NAMALWA (cell line): ENCODE results near the gene DLG2.

Experiments used
- DNase-seq: peaks from one replicate; pipeline ENCODE4 v3.0.0-alpha.2; 2015; ENCODE audit warnings: low spot score

DLG2 gene

DNA sequence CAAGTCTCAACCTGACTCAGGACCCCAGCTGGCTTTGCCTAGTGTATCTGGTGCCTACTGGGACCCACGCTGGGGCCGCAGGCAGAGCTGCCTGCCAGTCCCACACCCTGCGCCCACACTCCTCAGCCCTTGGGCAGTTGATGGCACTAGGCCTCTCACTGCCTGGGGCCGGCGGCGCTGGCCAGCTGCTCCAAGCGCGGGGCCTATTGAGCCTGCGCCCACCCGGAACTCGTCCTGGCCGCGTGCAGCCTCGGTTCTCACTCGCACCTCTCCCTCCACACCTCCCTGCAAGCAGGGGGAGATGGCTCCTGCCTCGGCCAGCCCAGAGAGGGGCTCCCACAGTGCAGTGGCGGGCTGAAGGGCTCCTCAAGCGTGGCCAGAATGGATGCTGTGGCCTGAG lies 1432.4 kb downstream of the DLG2 start:
- no peak for DNase-seq

DNA sequence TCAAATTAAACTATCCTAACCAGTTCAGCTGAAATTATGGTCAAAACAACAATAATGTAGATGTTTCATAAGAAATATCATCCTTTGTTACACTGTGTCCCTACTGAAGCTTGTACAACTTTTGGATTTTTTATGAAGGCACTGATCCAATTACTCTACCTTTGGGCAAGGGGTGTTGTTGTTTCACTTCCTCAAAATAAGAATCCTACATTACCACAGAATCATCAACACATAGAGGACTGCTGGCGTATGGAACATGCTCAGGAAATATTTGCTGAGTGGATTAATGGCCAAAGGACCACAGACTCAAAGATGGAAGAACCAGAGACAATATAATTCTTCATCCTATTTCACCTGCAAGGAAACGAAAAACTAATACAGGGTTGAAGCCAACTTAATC lies 1433.4 kb downstream of the DLG2 start:
- DNase-seq, result peak; percentile 51

DNA sequence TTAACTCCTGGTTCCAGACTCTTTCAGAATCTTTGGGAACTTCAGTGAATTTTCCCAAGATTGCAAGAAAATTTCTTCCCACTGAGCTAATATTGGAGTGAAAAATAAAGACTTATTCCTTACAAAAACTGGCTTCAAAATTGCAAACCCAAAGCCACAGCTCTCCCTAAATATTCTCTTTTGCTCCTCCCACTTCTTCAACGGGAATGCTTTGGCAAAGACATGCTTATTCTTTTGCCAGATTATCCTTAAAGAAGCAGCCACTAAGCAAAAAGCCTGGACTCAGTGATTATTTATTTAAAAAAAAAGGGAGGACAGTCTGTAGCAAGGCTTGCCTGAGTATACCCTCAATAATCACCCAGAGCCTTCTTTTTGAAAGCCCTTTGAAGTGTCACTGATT lies 1438.6 kb downstream of the DLG2 start:
- DNase-seq, result no peak

DNA sequence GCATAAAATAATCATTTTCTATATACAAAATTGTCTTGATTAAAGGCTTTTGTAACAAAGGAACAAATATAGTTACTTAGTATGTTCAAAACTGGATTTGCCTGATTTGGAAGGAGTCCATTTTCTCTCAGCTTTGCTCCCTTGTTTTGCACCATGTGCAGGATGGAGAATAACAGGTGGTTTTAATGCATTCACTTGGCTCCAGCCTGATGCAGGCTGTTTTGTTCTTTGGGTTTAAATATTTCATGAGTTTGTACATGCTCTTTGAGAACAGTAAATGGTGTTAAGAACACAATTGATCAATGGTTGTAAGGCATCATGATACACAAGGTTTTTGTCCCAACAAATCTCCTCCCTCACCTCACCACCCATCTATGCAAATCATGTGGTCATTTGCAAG lies 1454.1 kb downstream of the DLG2 start:
- DNase-seq, result no peak

DNA sequence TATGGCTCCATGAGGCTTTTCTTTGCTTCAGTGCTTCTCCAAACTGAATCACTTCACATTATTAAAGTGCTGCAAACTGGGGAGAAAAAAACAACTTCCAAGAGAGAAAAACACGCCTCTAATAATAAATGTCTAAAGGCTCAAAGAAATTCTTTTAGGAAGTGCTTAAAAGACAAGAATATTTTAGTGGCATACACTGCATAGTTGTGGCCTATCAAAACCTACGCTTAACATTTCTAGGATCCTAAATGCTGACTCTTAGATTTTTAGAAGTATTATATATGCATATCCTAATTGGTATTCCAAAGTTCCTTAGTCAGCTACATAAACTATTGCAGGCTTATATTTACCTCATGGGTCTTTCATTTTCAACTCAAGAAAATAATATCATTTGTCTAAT lies 1462.0 kb downstream of the DLG2 start:
- no peak for DNase-seq

DNA sequence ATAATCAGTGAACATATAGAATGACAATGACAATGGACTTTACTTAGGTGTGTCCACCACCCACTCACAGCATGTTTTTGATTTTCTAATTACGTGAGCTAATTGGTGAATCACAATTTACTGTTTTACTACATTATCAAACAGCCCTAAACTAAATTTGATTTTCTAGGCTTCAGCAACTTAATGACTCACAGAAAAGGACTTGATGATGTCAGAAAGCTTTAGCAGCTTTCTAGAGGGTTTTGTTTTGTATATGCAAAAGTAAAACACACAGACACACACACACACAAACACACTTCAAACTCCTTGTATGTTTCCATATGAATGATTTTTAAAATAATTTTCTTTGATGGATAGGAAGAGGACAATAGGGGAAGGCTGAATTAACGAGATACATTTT lies 1462.4 kb downstream of the DLG2 start:
- no peak for DNase-seq

DNA sequence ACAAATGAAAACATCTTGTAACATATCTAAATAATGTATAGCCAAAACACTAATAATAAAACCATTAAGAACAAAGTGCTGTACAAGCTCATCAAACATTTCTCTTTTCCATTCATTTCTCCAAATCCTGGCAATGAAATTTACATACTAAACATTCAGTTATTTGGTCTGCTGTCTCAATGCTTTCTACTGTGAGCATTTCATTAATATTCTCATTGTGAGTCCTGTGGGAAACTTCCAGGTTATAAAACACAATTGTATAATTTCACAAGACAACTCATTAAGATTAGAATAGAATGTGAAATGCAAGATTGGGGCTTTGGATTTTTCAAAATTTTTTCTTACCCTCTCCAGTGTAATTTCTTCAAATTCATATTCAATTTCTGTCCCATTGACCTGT lies 1464.0 kb downstream of the DLG2 start:
- DNase-seq, result no peak

DNA sequence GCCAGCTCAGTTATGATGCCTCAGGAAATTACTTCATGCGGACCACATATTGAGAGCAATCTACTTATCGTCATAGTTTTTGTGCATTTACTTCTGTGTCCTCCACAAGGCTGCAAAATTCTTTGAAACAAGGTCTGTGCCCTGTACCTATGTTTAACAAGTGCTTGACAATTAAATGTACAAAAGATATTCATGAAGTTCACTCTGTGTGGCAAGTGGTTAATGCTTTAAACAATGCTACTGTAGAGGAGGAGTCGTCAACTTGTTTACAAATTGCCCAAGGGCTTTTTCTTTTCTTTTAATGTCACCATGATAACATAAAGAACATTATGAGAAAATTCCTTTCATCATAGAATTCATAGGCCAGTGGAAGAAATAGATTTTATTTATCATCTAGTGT lies 1469.5 kb downstream of the DLG2 start:
- DNase-seq, result no peak

DNA sequence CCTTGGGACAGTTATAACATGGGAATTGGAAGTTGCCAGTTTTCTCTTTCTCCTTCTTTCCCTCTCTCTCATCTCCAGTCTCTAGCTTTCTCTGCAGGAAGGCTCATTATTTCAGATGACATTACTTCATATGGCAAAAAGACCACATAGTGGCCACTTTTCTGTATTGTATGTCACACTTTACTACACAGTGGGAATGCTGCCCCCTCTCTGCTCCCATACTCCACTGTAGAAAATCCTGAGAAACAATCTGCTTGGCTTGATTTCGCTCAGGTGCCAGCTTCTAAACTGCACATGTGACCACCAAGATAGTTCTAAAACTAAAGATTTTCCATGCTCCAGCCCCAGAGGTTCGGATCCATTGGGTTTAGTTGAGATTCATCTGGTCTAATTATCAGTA lies 1480.3 kb downstream of the DLG2 start:
- DNase-seq, result no peak

DNA sequence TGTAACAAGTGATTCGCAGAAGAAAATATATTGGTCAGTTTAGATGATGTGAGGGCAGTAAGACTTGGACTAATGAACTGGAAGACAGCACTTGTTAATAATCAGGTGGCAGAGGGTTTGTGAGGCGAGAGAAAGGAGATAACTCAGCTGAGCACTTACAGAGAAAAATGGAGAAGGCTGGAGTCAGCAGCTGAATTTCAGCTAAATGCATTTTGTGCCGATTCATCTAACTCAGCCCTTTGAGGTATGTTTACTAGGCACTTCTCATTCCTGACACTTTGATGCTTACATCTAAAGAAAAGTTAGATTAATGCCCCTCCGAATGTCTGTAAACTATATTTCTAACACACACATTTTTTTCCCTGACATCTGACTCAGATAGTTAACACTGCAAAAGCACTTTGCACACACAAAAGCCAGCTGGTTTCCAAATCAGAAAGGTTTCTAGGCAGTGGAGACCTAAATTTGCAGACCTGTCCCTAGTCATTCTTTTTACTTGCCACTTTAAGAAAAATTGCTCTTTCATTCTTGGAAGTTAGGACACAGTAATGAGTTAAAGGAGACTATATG lies 1481.4 kb downstream of the DLG2 start:
- DNase-seq, result no peak

DNA sequence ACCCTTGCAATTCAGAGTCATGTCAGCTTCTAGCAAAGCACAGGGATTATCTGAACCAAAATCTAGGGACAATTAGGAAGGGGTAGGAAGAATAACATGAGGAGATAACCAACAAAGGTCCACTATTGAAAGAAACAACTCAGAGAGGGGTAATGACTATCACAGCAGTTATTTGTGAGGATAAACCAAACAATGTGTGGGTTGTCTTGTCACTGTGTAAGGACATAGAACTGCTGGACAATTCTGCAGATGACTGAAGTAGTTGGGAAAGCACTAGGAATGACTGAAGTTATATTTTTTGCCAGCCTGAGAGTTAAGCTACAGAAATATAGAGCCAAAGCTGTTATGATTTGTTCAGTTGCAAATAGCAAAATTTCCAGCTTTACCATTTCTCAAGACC lies 1482.6 kb downstream of the DLG2 start:
- no peak for DNase-seq

DNA sequence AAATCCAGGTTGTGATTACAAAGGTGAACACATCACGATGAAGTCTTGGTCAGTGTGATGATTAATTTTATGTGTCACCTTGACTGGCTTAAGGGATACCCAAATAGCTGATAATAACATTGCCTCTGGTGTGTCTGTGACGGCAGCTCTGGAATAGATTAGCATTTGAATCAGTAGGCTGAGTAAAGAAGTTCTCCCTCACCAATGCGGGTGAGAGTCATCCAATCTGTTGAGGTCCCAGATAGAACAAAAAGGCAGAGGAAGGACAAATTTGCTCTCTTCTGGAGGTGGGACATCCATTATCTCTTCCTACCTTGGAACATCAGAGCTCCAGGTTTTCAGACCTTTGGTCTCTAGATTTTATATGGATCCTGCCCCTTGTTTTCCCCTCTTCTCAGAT lies 1484.7 kb downstream of the DLG2 start:
- no peak for DNase-seq

DNA sequence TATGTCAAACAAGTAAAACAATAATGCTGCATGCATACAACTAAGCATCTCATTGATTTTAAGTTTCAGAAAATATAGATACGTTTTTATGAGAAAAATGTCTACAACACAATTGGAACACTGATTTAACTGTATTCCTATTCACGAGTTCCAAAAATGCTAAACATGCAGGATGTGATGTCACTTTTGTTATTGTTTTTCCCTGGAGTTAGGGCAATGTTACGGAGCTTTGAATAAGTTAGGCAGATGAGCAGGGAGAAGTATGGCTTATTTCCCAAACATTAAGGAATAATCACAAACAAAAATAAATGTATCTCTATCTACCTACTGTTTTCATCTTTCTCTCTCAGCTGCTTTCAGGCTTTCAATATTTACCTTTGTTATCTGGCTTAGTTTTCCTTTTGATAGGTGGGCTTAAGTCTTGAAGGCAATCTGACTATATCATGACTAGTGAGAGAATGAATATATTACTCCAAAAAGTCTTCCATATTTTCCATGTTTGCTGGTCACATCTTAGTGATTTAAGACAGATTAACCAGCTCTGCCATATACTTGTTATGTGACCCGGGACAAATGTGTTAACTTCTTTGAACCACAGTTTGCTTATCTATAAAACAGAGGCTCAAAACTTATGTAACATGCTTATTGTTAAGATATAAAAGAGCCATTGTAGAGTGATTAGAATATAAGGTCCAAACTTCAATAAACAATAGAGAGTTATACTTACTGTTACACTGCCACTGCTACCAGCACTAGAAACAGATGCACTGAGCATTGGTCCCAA lies 1486.6 kb downstream of the DLG2 start:
- DNase-seq, result no peak

DNA sequence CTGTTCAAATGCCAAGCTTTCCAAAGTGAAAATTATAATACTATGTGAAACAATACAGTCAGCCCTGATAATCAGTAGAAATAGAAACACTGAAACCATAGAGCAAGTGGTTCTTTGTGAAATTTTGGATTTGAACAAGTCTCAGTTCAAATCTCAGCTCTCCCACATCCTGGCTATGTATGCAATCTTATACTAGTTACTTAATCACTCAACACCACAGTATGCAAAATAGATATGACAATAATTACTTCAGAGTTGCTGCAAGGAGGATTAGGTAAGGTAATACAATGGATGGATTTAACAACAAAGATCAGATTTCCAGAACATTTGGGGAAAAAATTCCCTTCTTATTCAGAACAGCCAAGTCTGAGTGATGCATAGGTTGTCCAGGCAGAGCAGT lies 1489.2 kb downstream of the DLG2 start:
- no peak for DNase-seq

DNA sequence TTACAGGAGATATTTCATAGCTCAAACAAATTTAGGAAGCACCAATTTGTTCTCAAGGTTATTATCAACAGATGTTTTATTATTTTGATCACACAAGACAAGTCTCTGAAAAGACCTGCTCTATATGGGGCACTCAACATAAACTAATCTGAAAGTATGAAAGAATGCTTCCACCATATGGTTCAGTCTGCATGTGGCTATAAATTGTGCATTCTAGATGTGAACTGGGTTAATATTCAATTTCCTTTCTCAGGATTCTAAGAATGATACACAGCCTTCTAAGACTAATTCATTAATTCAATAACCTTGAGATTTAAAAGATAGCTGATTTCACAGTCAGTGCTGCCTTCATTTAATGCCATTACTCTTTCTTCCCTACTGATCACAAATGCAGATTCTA lies 1489.6 kb downstream of the DLG2 start:
- no peak for DNase-seq

DNA sequence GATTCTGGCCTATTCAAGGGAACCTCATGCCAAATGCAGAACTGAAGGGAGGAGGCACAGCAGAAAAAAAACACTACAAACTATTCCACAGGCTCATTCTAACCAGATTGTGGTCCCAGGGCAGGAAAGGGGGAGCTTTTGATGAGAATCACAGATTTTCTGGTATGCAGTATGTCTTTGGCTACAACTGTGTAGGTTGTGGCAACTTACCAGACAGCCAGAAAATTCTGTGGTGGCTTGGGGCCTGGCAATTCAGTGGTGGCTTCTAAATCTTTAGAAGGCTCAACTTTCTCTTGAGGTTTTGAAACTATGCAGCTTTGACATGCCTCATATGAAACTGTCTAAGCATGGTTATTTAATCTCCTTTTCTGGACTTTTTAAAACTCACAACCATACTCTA lies 1490.2 kb downstream of the DLG2 start:
- no peak for DNase-seq

DNA sequence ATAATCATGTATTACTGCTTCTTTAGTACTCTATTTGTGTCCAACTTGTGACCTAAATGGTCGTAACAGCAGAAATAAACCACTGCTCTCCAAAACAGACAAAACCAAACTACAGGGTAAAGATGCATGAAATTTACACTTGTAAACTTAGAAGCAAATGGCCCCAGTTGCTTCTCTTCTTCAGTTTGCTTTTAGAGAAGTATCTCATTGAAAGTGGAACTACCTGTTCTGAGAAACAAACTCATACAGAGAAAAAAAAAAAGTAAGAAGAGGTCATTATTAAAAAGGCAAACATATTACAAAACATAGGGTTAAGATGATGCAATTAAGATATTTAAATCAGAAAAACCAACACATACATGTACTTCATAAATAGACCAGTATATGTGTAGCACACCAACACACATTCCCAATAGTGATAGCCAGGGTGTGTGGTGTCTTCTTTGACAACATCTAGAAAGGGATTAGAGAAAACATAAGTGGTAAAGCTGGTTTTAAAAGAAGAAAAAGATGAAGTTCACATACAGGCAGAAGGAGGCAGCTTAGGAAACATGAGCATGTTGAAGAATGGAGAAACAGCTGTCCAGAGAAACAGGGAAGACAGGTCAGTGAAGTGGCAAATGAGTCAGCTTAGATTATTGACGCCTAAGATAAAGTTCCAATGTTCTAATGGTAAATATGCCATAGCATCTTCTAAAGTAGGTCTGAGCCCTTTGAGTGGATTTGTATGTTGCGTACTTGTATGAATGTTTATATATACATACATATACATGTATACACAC lies 1496.3 kb downstream of the DLG2 start:
- no peak for DNase-seq

DNA sequence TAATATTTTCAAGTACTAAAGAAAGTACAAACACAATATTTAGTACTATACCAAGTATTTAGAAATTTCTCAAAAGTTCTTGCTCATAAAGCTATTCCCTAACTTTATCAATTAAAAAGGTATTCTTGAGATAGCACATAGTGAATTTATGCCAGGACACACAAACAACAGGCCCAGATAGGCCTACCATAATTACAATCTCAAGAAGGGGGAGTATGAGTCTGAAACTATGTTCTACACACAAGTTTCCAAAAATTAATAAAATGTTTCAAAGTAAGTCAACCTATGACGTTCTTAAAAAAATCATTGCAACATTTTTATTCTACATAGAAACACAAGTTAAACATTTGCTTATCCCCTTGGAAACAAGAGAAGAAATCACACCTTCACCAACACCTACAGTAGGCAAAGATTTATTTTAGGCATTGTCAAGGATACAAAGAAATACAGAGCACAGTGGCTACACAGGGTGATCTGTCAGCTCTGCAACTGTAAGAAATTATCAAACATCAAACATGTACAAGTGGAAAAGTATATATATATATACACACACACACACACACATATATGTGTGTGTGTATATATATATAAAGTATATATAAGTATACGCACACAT lies 1497.1 kb downstream of the DLG2 start:
- DNase-seq, result no peak

DNA sequence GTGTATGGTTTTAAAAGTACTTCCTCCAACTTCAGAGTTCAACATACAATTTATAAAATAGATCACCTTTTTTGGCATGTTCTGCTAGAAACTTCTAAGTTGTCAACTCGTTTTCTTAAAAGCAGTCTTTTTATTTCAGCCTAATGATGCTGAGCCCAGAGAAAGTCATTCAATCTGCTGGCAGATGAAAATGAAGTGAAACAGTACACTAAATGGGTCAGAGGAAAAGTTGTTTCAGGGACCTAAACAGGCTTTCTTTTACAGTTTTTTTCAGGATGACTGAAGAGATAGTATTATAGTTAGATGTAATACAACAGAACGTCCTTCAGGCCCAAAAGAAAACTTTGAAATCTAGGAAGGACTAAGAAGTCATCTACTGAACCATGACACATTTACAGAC lies 1498.3 kb downstream of the DLG2 start:
- no peak for DNase-seq

DNA sequence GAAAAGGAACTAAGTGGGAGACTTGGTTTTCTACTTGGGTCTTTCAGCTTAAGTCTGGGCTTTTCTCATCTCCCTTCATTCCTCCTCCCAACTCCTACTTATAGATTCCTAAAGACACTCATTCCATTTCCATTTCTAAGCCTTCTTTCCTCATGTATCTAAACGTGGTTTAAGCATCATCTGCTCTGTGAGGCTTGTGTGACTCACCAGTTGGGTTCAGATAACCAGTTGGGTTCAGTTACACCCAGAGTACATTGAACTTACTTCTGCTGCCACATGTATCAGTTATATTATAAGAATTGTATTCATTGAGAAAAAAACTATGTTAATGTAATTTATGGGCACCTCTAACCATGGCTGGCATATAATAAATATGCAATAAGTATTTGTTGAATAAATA lies 1509.8 kb downstream of the DLG2 start:
- DNase-seq, result no peak

DNA sequence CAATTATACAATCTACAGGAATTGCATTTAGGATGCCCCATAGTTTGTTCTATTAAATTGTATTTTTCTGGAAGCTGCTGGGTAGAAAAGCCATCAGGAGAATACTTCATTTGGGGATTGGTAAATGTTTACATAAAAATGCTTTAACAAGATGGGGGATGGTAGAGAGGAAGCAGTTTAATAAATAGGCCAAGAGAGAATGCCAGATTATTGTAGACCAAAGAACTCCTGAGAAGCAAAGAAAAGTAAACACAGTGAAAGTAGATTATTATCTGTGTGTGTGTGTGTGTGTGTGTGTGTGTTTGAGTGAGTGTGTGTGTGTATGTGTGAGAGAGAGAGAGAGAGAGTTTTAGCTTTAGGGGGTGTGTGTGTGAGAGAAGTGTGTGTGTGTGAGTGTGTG lies 1520.6 kb downstream of the DLG2 start:
- no peak for DNase-seq

DNA sequence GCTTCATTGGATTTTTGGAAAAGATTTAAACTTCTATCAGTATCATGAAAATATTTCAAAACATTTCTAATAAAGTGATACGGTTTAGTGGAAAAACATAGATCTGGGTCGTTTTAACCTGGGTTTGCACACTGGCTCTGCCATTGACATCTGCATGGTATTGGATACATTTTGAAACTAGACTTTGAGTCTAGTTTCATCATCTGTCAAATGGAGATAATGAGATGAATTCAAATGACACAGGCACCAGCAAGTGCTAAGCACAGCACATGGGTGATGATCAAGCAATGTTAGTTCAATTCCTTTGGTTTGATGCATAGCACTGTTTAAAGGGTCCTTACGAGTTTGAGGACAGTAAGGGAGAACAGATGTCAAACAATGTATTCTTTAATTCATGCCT lies 1522.0 kb downstream of the DLG2 start:
- DNase-seq, result no peak

DNA sequence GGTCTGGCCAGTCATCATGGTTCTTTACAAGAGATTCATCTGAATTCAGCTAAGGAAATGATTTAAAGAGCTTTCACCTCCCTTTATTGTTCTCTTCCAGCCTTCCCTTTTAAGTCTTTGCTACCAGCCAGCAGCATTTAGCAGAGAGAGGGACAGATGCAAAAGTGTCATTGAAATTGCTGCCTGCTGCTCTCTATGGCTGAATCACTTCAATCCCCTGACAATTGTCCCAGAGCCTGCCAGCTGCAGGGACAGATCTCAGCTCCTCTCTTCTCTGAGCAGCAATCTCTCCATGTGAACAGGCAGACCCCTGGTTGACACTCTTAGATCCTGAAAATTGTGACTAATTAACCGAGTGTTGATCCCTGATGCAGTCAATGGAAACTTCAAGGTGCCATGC lies 1524.0 kb downstream of the DLG2 start:
- no peak for DNase-seq
